Coronary artery (tissue), 2 donors: Measurements from ENCODE around the gene PTPRR.
"Not testable (repeated sequence)": the region's sequence is repeated elsewhere in the genome, so short reads cannot be mapped to it uniquely, and the experiment has no call there.

ENCODE experiments used
- DNase-seq: peaks from one replicate; pipeline ENCODE4 v3.0.0-alpha.2; 2017; ENCODE audit warnings: low spot score
- H3K27ac ChIP-seq, 2 donors: fragments of 200-600 bp; sonication (generic); one replicate each; pipeline ENCODE4 v1.5.1; 2016 to 2019
- H3K4me3 ChIP-seq: fragments of 200-600 bp; sonication (generic); 2 replicates; pipeline ENCODE4 v1.5.1; 2016; ENCODE audit warnings: mild to moderate bottlenecking, moderate library complexity
- TF ChIP-seq, protein P1 (sequence below): fragments of 200-600 bp; sonication (generic); IDR thresholded peaks from one replicate; pipeline ENCODE4 v1.5.1; 2019; ENCODE audit warnings: antibody characterized with exemption

Gene PTPRR

DNA sequence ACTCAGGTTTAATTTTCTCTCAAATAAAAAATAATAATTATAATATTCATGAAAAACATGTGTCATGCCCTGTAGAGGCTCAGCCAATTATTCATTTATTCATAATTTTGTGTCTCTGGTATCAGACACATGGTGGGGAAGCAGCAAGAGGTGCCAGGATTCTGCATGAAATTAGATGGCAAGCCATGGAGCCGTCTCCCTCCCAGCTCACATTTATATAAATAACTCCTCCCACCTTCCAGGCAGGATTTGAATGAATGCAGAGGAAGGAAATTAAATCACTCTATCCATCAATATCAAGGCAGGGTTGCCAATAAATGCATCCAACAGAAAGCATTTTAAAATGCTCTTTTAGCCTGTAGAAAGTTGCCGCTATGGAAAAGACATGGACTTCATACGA, 98.1 kb downstream of the PTPRR start:
- H3K4me3 ChIP-seq: no peak overlapping the region
- TF ChIP-seq, protein P1, sequence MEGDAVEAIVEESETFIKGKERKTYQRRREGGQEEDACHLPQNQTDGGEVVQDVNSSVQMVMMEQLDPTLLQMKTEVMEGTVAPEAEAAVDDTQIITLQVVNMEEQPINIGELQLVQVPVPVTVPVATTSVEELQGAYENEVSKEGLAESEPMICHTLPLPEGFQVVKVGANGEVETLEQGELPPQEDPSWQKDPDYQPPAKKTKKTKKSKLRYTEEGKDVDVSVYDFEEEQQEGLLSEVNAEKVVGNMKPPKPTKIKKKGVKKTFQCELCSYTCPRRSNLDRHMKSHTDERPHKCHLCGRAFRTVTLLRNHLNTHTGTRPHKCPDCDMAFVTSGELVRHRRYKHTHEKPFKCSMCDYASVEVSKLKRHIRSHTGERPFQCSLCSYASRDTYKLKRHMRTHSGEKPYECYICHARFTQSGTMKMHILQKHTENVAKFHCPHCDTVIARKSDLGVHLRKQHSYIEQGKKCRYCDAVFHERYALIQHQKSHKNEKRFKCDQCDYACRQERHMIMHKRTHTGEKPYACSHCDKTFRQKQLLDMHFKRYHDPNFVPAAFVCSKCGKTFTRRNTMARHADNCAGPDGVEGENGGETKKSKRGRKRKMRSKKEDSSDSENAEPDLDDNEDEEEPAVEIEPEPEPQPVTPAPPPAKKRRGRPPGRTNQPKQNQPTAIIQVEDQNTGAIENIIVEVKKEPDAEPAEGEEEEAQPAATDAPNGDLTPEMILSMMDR: no peak
- DNase-seq: no peak
- no peak overlapping the region for H3K27ac ChIP-seq

DNA sequence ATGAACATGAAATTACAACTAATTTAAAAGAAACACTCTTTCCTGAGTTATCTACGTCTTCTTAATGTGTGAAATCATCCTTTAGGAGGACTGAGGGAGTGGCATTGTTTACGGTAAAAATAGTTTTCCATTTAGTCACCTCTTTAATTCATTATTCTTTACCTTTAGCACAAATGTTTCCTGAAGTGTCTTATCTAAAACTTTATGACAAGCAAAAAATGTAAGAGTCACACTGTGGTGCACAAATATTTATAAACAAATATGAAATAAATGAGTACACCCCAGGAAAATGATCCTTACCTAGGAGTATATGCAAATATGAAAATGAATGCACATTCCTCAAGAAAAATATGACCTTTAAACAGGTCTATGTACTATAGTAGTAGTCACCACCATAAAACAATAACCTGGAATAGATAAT, 104.6 kb downstream of the PTPRR start:
- Histone ChIP-seq H3K27ac (no peak overlapping the region), H3K4me3 (no peak overlapping the region)
- TF ChIP-seq, protein P1: no peak
- DNase-seq: no peak

DNA sequence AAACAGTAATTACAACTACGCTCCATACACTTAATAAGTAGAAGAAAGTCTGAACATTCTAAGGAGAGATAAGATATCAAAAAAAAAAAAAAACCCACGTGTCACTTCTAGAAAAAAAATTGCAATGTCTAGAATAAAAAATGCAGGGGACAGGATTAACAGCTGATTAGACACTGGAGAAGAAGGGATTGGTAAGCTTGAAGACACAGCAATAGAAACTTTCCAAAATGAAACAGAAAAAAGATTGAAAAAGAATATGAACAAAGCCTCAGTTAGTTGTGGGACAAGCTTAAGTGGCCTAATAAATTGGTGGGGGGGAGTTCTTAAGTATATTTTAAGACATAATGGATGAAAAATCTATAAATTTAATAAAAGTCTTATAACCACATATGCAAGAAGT, 105.5 kb downstream of the PTPRR start:
- TF ChIP-seq, protein P1: no peak
- DNase-seq: no peak
- H3K4me3 ChIP-seq: no peak overlapping the region
- H3K27ac ChIP-seq: no peak overlapping the region

DNA sequence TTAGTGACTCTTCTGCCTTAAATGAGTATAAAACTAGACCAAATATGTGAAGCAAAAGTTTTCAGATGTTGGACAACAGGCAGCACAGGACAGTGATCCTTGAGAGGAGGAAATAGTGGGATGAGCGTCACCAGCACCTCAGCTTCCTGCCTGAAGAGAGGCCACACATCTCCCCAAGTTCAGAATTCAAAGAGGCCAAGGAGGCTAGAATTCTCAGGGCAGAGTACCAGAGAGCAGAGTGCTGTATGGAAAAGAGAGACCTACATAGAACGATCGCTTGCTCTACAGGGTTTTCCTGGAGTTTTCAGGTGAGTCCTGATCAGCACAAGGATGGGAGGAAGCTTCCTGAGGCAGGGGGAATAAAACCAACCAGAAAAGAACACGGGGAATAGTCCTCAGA, 107.0 kb downstream of the PTPRR start:
- no peak overlapping the region for H3K4me3 ChIP-seq
- no peak for DNase-seq
- TF ChIP-seq, protein P1: no peak
- H3K27ac ChIP-seq: no peak overlapping the region

DNA sequence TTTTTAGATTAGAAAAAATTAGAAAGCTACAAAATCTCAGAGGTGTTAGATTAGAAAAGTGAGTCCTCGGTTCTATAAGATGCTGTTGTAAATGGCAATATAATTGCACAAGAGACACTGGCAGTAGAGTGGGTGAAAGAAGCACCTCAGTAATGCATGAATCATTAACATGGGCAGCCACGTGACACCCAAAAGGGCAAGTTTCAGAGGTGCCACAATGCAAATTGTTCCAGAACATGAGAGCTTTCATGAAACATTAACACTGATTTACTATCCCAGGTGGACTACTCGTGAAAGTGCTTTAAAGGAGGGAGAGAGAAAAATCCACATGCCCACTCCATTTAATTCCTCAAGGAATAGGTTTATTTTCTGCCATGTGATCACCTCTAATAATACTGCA, 108.4 kb downstream of the PTPRR start:
- TF ChIP-seq, protein P1: no peak
- DNase-seq: no peak
- no peak overlapping the region for H3K4me3 ChIP-seq
- no peak overlapping the region for H3K27ac ChIP-seq

DNA sequence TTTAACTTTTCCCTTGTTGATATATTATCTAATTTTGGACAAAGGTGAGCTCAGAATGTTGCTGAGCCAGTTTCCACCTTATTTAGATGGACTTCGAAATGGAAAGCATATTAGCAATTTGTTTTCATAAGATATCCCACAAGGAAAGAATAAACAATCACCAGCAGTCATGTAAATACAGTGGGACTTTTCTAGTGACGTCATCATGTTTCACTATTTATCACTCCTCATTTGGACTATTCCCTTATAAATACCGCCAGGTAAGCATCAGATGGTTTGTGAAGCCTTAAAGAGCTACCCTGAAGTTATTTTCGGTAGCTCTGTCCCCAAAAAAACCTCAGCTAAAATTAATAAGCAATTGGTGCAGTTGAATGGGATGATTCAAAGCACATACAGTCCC, 110.7 kb downstream of the PTPRR start:
- TF ChIP-seq, protein P1: no peak
- no peak for DNase-seq
- H3K27ac ChIP-seq: no peak overlapping the region
- H3K4me3 ChIP-seq: no peak overlapping the region

DNA sequence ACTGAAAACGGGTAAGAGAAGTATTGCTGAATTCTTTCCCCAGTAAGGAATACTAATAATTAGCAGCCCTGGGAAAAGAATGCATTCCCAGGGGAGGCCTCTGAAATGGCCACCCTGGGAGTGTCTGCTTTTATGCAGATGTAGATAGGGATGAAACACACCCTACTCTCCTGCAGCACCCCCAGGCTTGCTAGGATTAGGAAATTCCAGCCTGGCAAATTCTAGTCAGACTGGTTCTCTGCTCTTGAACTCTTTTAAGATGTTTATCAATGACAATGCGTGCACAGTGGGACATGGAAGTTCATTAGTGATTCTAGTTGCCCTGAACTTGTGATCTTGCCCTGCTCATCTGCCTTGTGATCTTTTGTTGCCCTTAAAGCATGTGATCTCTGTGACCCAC, 112.5 kb downstream of the PTPRR start:
- DNase-seq, H3K4me3 ChIP-seq: not testable (repeated sequence)

DNA sequence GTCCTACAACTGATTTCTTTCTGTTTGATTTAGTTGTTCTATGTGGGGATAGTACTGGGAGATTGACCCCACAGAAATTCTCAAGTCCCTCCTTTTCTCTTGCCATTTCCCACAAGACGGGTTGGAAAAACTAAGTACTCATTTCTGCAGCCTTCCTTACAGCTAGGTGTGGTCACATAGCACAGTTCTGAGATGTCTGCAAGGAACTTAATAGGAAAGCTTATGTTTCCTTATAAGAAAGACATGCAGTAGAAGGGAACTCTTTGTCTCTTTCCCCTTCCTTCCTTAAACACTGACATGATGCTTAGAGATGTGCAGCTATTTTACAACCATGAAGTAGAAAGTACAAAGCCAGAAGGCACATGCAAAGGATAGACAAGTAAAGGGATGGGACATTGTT, 113.7 kb downstream of the PTPRR start:
- TF ChIP-seq, protein P1: no peak
- DNase-seq: no peak
- Histone ChIP-seq H3K27ac (no peak overlapping the region), H3K4me3 (no peak overlapping the region)

More for the DNA sequence above, 112.5 kb downstream of the PTPRR start:
- not testable (repeated sequence) for H3K27ac ChIP-seq
